GM21717 (cell line): Measurements from ENCODE around the gene CBFA2T3.

Source experiments
- ATAC-seq: cut with Tn5 transposase; IDR thresholded peaks from one replicate; pipeline ENCODE4 v1.9.1; 2021; ENCODE audit warnings: mild to moderate bottlenecking, moderate library complexity; ENCODE audit not compliant: unreplicated experiment

Gene CBFA2T3

DNA sequence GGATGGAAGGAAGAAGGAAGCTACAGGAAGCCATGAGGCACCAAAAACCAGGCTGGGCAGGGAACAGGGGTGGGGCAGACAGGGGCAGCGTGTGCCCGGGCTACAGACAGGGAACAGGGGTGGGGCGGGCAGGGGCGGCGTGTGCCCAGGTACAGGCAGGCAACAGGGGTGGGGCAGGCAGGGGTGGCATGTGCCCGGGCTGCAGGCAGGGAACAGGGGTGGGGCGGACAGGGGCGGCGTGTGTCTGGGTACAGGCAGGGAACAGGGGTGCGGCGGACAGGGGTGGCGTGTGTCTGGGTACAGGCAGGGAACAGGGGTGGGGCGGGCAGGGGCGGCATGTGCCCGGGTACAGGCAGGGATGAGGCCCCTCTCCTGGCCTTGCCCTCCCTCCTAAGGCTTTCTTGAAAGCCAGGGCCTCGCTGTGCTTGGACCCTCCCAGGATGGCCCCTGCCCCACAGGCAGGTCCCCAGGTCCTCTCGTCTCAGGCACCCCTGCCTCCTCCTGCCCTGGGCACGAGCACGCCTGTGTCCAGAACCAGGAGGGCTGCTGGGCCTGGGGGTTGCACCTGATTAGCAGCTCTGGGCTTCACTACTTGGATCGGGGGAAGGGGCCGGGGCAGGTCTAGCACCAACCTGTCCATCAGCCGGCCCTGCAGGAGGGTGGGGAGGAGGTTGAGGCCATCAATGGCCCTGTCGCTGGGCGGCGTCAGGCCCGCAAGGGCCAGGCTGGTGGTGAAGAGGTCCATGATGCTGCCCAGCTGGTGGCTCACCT, 150.8 kb downstream of the CBFA2T3 start:
- ATAC-seq, result no peak

DNA sequence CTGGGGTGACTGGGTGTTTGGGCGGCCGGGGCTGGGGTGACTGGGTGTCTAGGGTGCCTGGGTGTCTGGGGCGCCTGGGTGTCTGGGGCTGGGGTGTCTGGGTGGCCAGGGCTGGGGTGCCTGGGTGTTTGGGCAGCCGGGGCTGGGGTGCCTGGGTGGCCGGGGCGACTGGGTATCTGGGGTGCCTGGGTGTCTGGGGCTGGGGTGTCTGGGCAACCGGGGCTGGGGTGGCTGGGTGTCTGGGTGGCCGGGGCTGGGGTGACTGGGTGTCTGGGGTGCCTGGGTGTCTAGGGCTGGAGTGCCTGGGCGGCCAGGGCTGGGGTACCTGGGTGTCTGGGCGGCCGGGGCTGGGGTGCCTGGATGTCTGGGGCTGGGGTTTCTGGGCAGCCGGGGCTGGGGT, 151.9 kb downstream of the CBFA2T3 start:
- ATAC-seq, result no peak
